Esophagus mucosa (tissue), 1 donor: ENCODE measurements around the gene KRT4. TPM values are rescaled to one million over a fixed set of nuclear protein-coding genes. Genes with fewer than 3 reads are reported as not detected.

ENCODE experiments used
- ATAC-seq: fragments of 200-7000 bp; cut with Tn5 transposase; one replicate; pipeline ENCODE4 v1.9.1; 2020
- total RNA-seq: library from RNA; stranded (reverse); gene quantifications from one replicate; pipeline ENCODE4 v1.2.4, GENCODE V29; 2023
- donor health status: DM: yes; HTN: yes; CAD: no.

The KRT4 gene
- total RNA-seq, 1 donor from 2014 or later: 1,080 TPM

DNA sequence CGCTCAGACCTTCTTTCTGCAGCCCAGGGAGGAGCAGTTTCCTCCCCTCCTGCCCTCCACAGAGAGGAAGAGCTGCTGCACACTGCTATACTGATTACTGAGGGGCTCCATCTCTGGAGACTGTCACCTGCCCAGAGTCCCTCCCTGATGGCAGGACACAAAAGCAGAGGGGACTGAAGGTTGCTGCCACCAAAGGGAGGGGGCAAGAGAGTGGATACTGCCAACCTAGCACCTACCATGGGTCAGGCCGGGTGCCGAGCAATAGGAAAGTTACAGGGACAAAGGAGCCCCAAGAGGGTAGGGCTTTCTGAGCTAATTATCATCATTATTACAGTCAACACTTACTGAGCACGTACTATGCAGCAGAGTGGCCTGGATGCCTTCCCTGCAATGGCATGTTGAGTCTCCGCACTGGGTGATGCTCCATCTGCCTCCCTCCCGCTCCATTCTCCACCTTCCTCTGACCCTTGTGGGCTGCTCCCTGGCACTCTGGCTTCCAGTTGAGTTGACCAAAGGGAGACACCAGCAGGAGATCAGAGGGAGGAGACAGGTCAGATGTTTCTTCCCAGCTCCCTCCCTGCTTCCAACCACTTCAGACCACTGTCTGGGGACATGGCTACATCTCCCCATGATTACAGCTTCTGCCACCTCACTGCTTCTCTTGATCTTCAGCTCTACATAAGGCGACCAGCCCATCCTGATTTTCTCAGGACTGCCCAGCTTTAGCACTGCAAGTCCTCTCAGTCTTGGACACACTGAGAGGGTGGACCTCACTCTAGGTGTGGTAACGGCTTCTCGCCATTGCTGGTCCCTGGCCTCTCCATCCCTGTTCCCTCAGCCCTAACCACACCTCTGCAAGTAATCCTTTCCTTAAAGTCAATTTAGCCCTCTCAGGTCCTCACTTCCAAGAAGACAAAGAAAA, 22.8 kb upstream of the KRT4 start:
- peak; percentile 20 for ATAC-seq

DNA sequence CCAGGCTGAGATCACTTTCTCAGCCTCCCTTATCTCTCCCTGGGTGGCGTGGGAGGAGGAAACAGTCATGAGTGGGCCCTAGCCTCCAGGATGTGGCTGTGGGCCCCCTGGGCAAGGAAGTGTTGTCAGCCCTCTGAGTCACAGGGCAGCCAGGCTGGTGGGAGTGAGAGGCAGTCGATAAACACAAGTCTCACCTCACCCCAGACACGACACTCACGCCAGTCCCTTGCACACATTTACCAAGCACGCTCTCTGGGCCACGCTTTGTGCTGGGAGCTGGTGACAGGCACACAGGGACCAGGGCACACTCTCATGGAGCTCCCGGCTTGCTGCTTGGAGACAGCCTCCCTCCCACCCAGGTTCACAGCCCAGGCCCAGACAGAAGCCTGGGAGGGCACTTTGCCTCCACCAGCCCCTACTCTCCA, 22.1 kb upstream of the KRT4 start:
- peak; percentile 5 for ATAC-seq

DNA sequence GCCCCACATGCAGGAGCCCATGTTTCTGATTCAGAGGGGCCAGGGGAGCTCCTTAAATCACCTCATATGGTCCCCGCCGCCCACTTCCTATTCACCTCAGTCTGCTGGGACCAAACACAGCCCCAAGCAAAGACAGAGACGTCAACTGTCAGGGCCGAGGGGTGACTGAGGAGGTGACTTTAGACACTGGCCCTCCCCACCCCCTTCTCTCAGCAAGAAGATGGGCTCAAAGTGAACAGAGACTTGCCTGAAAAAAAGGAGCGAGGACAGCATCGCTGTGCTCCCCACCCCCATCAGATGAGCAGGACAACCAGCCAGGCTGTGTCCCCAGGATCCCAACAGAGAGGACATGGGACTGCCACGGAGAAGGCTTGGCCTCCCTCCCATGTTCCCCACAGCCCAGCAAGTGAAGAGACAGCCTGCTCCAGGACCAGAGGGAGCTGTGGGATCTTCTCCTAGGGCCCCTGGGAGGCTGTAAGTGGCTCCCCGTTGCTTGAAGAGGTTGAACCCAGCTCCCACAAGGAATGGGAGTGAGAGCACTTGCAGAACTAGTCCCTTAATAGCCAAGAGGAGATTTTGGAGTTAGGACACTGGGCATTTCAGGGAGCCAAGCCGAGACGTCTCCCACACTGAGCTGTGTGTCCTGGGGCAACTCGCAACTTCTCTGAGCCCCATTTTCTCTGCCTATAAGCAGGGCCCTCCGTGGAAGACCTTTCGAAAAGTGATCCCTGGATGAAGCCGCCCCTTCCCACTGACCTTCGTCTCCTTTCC, 21.5 kb upstream of the KRT4 start:
- ATAC-seq: no peak

DNA sequence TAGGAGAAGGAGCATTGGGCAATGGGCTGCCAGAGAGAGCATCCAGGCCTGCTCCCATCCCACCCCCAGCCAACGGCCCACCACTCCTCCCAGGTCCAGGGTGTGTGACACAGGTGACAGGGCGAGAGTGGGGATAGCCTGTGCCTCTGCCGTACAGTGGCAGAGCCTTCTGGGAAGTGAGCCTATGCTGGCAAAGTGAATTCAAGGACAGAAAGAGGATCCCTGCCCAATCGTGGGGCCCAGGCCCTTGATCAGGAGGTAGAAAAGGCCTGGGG, 20.7 kb upstream of the KRT4 start:
- no peak for ATAC-seq

DNA sequence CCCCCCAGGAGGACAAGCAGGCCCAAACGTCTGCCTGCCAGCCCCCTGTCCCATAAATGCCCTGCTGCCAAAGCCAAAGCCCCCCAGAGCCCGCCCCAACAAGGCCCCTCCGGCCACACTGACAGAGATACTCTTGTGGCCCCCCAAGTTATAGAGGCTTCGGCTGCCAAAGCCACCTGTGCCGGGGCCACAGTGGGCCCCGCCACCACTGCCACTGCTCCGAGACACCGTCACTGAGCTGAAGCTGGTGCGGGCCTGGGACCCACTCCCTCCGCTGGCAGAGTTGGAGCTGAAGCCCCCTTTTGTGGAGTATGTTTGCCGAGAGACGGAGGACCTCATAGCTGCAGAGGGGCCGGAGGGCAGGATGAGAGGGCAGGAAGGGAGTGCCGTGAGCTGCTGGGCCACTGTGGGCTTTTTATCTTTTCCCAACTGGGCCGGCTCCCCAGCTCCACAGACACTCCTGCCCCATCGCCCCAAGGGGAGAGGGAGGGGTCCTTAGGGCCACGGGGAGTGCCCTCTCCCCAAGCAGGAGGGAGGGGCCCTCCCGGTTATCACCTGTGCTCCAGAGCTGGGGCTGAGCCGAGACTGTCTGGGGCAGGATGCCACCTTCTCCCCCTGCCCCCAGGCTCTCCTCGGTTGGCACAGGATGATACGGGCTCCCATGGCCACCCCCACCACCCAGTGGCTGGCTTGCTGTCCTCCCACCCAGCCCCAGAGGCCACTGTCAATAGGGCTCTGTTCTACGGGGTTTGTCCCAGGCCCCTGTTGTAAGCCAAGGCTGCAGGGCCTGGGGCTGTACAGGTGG, 20.2 kb upstream of the KRT4 start, which contains the start of gene KRT79:
Gene KRT79 (minus strand): TSS at position 390 of the 805 bp plus-strand sequence. CDS start 51 bp downstream, at position 339.
- no peak for ATAC-seq

DNA sequence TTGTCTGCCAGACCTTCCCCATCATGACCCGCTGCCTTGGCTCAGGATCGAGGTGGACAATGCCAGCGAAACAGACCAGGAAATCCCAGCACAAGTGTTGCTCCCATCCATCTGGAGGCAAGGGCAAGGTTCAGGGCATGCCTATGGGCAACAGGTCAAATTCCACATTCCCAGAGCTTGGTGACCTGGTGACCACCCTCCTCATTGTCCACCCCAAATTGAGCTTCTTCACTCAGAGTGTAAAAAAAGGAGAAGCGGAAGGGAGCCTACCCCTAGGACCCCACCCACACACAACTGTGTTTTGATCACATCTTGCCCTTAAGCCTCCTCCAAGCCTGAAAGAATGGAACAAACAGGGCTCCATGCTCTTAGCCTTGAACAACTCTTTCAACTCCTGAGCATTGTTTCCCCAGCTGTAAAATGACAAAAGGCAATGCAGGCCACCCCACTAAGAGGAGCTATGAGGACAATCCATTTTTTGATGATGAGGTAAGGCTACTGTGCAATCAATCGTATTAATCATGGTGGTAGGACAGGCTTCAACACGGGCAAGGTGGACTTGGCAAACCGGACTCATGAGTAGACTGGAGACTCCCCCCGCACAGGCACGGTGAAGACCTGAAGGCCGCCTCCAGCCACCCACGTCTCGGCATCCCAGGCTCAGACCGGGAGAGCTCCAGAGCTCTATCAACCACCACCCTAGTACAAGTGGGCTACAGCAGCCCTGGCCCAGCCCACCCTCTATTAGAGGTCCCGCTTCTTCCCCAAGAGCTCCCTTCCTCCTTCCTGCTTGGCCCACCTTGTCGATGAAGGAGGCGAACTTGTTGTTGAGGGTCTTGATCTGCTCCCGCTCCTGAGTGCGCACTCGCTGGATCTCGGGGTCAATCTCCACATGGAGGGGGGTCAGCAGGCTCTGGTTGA, 19.3 kb upstream of the KRT4 start:
- ATAC-seq: no peak

DNA sequence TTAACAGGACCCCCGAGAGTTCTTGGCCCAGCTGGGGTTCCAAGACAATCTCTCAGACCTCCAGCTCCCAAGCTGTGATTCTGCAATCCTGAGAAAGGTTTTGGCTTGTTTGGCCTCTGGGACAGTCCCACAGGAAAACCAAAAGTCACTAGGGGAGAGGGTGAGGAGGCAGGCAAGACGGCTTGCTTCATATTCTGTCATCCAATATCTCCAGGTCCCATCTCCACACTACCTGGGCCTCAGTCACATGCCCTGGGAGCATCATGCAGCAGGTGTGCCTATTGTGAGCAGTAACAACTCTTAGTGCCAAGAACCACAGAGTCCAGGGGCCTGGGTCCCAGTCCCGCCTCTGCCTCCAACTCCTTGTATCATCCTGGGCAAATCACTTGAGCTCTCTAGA, 18.5 kb upstream of the KRT4 start:
- ATAC-seq: no peak

DNA sequence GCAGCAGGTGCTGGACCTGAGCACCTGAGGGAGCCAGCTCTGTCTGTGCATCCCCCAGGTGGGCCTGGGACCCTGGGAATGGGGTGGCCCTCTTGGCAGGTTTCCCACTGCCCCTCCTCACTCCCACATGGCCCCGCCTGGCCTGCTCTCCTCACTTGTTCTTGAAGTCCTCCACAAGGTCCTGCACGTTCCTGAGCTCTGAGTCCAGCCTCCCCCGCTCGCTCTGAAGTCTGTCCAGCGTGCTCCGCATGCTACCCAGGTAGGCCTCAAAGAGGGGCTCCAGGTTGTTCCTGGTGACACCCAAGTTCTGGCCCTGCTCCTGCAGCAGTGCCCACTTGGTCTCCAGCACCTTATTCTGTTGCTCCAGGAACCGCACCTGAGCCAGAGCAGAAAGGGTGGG, 17.3 kb upstream of the KRT4 start:
- ATAC-seq: no peak

DNA sequence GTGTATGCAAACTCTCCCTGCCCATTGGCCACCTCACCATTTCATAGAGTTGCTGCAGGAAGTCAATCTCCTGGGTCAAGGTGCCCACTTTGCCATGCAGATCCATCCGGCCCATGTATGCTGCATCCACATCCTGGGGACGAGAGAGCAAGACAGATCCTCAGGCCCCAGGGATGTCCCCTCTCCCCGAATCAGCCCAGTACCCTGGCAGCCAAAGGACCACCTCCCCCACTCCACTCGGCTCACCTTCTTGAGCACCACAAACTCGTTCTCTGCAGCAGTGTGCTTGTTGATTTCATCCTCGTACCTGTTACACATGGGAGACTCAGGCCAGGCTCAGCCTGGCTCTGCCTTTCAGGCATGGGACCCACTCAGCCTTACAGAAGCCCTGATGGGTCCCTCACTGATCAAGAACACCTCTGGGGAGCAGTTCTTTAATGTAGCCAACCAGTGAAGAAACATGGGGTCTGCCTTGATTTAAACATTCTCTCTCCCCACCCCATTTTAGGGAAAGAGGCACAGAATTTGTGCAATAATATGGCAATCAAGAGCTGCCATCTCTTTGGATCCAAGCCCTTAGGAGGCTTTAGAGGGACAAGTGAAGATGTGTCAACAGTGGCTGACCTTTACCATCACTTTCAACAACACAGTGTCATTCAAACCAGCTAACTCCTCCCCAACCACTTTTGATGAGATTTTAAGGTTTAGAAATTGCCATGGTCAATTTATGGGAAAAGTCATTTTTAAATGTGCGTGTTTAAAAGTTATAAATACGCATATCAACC, 16.3 kb upstream of the KRT4 start:
- no peak for ATAC-seq

DNA sequence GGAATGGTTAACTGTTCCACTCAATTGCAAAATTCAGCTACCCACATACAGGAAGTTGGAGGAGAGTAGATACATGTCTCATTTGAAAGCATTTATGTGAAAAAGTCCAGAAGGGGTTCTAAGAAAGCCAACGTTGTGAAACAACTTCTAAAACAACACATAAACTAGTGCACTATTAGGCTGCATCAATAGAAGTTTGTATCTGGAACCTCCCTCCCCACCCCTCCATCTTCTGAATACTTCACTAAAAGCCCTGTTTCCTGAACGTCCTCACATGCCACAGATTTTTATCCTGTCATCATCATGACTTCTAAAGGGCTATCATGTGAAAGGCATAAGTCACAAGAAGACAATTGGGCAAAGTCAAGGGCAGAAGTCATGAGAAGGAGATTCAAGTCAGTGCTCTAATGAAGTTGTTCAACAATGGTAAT, 14.7 kb upstream of the KRT4 start:
- no peak for ATAC-seq

DNA sequence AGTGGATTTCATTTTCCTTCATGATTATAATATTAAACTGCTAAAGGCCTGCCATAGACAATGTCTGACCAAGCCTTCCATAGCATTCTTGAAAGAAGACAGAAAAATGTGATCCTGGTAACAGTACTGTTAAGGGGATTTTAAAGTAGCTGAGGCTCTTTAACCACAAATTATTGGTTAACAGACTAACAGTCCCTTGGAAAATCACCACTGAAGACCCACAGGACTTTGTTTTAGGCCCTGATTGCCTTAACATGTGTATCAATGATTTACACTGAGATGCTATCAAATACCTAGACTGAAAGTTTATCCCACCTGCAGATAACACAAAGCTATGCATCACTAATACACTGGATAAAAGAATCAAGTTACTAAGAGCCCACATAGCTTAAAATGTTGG, 14.2 kb upstream of the KRT4 start:
- no peak for ATAC-seq

DNA sequence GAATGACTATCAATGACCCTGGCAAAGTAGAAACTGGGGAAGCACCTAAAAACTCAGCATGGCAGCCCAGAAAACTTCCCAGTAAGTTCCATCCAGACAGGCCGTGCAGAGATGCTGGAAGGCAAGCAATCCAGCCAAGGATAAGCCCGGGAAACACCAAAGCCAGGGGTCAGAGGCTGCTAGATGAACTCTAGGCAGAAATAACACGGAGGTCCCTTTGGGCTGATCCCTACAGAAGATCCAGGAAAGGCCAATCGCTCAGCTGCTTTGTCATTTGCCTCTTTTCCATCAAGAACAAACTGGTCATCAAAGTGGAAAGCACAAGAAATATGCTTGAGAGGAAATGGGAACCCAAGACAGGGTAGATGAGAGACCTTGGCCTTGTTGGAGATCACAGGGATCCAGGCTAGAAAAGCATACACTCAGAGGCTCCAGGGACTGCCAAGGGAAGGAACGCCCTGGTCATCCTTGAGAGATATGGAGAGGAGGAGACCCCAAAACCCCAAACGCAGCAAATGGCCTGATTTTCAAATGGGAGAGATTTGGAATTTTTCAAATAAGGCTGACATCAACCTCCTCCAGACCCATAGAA, 13.7 kb upstream of the KRT4 start:
- ATAC-seq: no peak

DNA sequence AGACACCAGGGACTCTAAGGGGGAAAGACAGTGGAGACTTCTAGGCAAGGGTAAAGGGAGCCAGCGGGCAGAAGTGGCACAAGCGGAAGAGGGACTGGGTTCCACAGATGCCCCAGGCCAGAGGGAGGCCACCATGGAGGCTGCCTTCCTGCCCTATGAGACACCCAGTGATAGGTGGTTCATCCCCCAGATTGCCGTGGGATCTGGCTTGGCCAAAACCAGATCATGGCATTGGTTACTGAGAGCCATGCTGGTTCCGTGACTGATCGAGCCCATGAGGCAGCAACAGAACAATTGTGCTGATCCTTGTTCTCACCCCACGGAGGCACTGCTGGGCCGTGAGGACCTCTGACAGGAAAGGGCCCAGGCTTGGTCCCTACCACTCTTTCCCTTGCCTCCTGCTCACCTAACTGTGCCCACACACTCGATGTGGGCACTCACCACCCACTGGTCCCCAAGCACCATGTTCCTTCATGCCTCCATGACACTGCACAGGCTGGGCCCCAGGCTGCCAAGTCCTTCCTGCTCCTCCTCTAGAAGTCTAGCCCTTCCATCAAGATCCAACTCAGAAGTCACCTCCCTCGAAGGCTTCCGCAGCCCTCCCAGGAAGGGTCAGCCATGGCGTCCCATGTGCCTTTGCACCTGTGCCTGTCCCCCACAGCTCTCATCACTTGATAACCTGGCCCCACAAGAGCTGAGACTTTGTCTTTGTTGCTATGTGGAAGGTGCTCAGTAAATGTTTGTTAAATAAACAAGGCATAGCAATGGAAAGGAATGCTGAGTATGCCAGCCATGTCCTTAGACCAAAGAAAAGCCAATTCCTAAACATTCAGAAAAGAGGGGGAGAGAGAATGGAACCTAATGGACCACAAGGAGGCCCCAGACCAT, 12.9 kb upstream of the KRT4 start:
- no peak for ATAC-seq

DNA sequence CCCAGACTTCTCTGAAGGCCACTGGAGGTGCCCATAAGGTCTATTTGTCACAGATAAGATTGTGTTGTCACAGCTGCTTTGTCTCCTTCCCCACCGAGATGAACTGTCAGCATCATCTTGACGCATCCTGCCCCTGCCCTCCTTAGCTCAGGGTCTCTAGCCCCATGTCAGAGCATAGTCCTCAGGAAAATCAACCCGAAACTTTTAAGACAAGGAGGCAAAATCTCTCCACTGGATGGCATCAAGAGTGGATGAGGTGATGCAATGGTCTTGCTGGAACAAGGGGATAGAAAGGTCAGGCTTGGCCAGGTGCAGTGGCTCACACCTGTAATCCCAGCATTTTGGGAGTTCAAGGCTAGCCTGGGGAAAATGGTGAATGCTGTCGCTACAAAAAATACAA, 12.0 kb upstream of the KRT4 start:
- no peak for ATAC-seq

DNA sequence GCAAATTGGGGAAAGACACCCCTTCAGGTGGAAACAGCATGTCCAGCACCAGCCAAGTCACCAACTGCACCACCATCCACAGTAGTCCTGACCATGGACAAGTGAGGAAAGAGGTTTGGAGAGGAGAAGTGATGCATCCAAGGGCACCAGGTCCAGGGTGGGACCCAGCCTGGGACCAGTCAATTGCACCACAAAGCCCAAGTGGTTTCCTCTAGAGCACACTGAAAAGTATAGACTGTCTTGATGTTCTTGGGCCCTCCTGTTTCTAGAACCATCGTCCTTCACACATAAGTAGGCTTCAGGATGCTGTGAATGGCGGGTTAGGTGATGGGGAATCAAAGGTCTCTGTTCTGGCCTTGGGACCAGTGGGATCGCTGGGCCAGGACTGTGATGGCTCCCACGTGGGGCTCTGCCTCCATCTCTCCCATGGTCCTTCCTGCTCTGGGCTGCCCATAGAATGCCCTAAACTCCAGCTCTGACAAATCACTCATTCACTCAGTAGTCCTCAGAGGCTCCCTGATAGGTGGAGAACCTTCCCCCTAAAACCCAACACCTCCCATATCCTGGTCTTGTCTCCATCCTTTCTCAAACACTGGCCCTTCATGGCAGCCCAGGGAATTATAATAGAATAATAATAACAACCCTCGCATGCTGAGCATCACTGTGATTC, 11.0 kb upstream of the KRT4 start:
- no peak for ATAC-seq

DNA sequence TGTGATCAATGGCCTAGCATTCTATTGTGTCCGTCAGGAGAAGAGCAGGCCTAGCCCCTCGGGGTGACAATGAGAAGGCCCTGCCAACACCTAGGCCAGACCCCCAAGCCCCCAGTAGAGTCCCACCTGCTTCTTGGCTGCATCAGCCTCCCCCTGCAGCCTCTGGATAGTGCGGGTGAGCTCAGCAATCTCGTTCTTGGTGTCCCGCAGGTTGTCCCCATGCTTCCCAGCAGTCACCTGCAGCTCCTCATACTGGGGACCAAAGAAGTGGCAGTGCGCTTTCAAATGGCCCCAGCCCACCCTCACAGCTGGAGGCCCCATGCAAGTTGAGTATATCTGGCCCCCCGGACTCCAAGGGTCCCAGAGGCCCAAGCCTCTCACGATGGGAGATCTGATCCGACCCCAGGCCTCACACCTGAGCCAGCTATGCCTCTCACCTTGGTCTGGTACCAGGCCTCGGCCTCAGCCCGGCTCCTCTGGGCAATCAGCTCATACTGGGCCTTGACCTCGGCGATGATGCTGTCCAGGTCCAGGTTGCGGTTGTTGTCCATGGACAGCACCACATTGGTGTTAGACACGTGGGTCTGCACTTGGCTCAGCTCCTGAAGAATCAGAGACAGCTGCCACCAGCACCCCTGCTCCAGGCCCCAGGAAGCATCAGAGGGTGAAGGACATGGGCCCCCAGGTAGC, 10.0 kb upstream of the KRT4 start:
- ATAC-seq: no peak

DNA sequence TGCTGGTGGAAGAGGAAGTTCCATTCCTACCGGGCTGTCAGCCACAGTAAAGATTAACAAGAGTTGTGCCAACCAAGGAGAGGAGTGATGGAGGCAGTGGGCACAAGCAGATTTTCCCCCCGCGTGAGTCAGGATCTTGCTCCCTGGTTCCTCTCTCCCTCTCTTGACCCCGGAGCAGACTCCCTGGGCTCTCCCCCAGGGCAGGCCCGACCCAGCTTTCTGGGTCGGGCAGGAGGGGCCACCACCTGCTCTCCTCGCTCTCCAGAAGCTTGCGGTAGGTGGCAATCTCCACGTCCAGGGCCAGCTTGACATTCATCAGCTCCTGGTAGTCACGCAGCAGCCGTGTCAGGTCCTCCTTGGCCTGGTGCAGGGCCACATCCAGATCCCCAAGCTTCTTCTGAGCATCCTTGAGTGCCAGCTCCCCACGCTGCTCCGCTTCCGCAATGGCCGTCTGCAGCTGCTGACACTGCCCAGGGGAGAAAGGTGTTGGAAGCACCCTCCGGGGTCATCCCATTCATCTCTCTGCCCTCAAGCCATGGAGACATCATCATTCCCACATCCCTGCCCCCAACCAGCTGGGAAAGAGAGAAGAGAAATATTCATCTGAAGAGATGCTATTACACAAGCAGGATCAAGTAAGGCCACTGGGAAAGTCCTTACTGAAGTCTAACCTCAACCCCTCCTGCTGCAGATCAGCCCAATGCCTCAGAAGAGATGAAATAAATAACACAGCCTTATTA, 9.0 kb upstream of the KRT4 start:
- no peak for ATAC-seq
